Activated CD4-positive, alpha-beta T cell treated with anti-CD3 and anti-CD28 coated beads, Interleukin-2, Interleukin-6, amounts not matched to agents 100 ng/mL and 50 ng/mL, durations not matched to agents 16 hours and 8 hours (primary cell): ENCODE measurements around the gene ADM2.

ENCODE experiments used
- DNase-seq: peaks from one replicate; pipeline ENCODE4 v3.0.0-alpha.2; 2020

Gene ADM2

DNA sequence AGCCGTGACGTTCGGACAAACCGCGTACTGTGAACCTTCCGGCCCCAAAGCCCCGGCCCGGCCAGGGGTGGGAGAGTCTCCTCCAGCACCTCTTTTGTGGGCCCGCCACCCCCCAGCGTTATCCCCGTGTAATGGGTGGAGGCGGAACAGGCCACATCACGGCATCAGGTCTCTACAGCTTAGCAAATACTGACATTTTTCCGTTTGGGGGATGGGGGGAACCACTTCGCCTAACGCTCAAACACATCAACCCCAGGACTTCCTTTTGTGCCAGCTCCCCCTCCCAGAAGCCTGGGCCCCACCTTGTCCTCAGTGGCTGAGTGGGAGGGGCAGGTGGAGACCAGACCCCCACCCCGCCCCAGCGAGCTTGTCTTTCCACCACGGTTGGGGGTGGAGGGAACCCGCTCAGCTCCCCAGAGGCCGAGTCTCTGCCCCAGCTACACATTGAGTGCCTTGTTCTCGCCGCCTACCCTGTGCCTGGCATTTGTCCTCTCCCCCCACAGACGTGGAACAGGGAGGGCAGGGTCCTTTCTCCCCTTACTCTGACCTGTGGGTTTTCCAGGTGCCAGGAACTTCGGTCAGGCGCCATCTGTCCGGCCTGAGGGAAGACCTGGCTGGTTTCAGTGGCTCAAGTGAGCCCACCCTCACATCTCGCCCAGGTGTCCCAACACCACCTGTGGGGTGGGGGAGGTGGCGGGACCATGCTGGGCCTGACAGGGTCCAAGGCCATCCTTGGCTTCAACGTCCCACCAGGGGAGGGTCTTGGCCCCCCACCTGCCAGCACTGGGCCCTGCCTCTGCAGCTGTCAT, 36.1 kb upstream of the ADM2 start:
- DNase-seq: no peak

DNA sequence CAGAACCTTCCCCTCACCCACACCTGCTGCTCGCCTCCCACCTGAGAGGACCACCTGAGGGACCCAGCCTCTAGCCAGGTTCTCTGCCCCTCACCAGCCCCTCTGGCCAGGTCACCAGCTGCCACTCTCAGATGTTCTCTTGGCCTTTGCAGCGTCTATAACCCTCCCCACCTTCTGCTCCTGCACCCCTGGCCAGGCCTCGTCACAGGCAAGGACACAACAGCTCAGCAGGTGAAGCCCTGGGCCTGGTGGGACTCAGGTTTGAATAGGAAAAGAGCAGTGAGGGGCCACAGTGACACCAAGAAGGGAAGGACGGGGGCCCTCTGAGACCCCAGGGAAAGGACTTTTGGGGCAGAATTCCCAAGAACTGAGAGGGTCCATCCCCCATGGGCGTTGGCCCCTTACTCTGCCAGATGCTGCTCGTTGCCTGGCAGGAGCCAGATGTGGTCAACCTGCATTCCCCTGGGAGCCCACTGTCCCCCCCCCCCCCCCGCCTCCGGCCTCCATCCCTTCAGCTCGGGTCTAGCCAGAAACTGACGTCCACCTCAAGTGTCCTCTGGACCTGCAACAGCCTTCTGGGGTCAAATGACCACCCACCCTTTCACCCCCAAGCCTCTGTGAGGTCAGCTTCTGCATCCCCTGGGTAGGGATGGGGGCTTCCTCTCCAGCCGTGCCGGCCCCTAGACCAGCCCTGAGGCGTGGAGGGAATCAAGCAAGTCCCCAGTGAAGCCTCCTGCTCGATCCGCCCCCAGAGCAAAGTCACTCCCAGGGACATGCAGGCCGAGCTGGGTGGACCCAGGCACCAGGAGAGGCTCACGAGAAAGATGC, 35.2 kb upstream of the ADM2 start:
- DNase-seq: no peak

DNA sequence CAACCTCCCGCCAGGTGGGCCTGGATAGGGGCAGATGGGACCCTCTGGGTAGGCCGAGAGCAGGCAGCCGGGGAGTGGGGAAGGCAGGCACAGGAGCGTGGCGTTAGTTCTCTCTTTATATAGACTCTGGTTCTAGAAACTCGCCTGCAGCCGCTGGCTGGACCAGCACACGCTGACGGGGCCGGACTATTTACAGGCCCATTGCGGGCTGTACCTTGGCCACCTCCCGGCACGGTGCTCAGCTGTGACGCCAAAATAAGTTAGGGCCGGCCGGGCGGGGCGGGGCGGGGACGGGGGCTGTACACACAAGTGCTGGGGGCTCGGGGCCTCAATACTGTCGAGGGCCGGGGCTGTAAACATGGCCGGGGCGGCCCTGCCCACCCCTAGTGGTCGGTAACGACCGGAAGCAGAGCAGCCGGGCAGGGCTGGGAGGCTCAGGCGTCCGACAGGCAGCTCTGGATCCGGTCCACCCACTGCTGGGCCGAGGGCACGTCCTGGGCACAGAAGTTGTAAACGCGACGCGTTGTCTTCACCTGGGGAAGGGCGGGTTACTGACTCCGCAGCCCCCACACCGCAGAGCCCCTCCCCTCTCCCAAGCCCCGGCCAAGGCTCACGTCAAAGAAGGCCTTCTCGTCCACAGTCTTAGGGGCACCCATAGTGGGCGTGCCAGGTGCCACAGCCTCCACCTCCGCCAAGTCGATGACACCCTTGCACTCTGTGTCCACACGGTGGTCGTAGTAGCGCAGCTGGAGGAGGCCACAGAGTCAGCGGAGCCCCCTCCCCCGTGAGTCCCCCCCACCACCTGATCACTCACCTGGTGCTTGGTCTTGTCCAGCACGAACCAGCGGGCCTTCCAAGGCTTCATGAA, 34.4 kb upstream of the ADM2 start:
- no peak for DNase-seq

DNA sequence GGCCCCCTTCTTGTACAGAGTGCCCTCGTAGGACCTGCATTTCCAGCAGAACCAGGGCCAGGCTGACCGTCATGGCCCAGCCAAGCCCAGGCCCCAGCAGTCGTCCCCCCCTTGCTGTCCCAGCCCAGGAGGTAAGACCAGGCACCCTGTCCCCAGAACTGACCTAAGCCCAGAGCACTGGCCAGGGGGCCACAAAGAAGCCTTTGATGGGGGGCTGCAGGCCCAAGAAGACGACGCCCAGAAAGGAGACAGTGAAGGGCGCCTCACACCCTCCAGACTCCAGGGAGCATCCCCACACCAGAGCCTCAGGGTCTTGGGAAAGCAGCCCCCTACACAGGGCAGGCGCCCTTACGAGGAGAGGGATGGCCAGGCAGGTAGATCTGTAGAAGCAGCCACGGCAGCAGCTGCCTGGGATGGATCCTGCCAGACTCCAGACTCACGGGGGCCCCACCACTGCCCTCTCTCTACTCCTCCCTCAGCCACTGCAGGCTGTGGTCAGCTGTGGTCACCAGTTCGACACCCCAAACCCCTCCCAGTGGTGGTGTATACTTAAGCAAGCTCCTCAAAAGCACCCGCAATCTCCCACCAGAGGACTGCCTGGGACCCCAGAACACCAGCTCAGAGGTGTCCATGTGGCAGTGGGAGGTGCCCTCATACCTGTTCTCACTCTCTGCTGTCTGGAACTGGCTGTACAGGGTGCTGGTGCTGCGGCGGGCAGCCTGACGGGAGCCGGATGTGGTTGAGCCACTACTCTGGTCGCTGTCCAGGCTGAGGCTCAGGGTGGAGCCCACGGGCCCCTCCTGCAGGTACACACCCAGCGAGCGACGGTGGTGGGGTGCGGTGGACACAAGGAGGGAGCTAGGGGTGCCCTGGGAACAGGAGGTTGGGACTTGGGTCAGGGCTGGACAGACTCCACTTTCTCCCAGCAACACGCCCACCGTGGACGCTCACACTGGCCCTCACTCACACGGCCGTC, 33.5 kb upstream of the ADM2 start:
- no peak for DNase-seq

DNA sequence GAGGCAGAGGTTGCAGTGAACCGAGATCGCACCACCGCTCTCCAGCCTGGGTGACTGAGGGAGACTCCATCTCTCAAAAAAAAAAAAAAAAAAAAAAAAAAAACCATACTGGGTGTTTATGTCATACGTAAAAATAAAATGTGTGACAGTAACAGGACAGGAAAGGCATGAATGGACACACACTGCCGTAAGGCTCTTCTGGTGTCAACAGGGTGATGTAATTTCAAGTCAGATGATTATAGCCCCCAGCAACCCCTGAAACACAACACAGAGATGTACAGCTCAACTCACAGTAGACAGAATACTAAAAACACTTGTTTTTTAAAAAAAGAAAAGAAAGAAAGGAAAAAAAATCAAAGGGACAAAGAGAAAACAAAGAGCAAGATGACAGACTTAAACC, 28.7 kb upstream of the ADM2 start:
- DNase-seq: no peak

DNA sequence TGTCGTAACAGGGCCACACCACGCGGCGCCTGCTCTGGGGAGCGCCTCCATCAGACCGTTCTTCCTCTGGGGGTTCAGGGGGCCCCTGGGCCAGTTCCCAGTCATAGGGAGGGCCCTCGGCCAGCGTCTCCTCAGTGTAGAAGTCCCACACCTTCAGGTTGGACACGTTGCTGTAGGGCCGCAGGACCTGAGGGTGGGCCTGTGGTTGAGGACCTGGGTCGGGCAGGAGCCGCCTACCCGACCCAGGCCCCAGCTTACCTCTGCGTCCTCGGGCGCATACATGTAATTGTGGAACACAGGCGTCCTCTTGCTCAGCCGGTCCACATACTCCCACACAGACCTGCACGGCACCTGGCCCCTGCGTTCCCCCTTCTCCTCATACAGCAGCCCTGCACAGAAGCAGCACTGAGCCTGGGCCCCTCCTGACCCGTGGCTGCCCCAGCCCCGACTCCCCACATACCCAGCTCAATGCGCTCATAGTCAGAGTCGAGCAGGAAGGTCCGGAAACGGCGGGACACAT, 26.7 kb upstream of the ADM2 start:
- DNase-seq: no peak

DNA sequence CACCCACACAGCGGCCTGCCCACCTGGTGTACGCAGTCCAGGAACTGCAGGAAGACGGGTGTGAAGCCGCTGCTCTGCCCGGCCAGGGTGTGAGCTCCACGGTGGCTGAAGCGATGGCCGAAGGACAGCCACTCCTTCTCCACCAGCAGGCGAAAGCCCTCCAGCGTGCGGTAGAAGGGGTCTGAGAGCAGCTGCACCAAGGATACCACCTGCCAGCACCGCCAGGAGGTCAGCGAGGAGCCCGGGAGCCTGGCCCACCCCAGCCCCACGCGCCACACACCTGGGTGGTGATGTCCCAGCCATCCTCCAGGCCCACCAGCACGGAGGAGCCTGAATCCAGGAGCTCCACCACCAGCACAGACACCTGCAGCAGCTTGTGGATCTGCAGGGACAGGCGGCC, 26.1 kb upstream of the ADM2 start:
- no peak for DNase-seq

DNA sequence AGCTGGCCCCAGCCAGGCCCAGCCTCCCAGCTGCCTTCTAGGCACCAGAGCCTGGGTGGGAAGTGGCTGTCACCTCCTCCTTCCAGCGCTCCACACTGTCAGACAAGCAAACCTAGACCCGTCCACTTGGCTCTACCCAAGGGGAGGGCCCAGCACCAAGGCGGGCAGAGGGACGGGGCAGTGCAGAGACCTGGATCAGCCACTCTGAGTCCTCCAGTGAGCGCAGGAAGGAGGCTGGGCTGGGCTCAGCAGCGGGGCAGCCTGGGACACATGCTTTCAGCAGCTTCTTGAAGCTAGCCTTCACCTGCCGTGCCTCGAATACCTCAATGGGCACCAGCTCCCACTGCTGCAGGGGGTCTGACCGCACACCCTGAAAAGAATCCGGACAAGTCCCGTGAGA, 25.3 kb upstream of the ADM2 start:
- DNase-seq: no peak

DNA sequence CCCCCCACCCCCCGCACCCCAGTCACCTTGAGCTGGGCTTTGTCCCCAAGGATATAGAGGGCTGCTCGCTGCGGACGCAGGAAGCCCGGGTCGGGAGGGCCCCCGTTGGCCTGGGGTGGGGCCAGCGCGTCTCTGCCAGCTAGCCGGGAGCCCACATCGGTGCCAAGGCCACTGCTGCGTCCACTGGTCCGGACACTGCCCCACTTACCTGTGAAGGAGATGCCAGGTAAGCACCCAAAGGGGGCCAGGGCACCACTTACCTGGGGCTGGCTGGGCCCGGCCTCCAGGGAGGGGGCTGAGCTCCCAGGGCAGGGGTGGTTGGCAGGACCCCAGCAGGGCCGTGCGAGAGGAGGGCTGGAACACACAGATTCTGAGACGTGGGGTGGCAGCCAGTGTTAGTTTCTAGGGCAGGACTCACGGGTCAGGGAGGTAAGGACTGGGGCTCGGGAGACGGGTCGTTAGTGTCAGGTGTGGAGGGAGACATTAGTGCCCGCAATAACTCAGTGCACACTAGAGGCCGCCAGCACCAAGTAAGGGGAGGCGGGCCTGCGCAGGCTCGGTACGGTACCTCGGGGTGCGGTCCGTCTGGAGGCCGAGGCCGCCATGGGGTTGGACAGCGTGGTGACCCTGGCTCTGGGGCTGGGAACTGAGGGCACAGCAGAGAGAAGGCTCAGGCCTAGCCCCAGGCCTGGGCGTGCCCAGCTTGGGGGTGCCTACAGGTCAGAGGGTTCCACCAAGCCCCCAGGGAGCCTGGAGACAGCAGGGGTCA, 24.7 kb upstream of the ADM2 start:
- no peak for DNase-seq

DNA sequence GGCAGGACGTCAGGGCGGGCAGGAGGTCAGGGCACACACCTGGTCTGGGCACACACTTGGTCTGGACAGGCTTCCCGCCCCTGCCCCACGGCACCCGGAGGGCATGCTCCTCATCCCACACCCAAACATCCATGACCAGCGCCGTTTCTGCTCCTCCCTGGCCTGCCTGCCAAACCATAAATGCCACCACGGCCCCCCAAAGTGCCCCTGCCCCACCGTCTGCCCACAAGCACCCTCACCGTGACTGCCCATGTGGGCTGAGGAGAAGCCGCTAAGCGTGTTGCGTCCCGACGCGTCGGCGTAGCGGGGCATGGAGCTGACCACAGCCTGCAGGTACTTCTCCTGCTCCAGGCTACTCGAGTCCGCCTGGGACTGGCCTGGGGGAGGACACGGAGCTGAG, 22.3 kb upstream of the ADM2 start:
- DNase-seq: no peak

DNA sequence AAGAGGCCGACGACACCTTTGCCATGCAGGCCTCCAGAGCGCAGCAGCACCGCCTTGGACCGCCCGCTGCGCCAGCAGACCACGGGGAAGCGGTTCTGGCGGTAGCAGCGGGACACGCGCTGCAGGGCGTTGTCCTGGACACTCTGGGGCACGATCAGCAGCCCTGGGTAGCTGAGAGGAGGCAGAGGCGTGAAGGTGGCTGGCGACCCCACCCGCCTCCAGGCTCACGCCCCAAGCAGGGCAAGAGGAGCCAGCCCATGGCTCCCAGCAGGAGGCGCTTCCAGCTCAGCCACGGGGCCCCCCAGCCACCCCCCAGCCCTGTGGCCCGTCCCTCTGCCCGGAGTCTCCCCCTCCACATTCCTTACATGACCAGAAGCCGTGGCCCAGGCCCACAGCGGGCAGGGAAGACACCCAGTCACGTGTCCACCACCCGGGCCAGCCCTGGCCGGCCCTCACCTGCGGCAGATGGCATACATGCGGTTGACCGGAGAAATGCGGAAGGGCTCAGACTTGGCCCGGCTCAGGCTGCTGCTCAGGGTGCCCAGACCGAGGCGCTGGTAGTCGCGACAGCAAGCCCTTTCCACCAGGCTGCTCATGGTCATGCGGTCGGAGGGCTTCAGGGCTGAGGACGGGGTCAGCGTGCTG, 21.7 kb upstream of the ADM2 start:
- no peak for DNase-seq

DNA sequence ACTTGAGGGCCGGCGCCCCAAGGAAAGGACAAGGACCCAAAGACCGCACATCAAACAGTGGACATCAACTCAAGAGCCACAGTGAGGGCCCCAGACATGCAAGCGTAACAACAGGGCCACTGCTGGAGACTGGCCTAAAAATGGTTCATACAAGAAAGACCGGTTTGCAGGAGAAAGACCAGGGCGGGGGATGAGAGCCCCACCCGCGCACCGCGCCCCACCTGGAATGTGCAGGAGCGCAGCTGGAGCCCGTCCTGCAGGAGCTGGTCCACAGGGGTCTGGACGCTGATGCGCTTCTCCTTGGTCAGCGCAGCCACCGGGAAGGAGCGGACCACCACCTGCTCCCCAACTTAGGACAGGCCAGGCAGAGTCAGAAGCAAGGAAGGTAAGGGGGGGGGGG, 20.4 kb upstream of the ADM2 start:
- DNase-seq: no peak

DNA sequence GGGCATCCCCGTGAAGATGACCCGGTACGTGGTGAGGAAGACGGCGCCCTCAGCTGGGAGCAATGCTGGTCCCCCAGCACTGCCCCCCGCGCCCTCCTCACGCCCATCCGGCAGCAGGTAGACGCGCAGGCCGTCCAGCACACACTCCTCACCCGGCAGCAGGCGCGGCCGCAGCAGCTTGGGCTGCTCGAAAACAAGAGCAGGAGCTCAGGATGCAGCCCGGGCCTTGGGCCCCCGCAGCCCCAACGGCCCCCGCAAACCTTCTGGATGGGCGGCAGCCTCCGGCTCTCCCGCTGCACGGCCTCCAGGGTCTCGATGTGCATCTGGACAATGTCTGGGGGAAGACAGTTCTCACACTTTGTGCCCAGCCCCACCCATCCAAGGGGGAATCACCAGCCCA, 19.8 kb upstream of the ADM2 start:
- DNase-seq: no peak

DNA sequence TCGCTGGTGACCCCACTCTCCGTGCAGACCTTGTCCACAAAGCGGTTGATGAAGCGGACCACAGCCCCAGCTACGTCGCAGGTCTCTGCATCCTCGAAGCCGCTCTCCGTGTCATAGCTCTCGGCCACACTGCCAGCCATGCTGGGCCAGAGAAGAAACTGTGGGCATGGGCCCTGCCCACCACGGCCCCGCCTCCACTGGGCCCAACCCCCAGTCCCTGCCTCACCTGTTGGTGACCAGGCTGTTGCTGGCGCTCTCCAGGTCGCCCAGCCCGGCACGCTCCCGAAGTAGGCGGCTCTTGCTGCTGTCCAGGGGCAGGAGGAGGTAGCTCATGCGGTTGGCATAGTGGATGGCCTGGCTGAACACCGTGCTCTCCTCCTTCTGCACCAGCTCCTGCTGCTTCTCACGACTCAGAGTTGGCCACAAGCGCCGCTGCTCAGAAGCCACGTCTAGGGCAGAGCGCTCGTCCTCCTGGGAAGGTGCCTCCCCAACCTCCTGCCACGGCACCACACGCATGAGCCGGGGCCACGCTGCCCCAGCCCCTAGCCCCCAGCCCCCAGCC, 19.3 kb upstream of the ADM2 start:
- no peak for DNase-seq

DNA sequence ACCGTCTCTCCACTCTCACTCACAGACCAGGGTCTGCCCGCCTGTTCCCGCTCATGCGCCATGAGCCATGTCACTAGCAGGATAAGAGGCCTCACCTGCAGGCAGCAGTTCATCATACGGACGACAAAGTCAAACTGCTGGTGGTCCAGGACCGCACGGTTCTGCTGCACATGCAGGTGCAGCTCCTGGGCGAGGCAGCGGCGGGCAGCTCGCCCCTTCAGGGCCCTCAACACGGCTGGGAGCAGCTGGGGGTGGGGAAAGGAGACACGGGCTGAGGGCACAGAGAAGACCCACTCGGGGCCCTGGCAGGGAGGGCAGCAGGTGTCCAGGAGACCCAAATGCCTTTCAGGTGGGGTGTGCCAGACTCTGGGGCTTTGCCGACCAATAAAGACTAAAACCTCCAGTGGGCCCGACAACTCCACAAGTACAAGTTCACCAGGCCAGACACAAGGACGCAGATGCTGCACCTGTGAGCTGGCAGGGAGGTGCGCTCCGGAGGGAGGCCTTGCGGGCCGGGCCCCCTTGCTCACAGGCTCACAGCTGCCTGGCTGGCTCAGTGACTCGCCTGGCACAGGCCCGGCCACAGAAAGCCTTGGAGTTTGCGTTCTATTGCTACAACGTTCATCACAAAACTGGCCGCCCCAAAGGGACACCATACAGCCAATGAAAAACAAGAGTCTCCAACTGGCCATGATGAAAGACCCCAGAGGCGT, 18.0 kb upstream of the ADM2 start:
- DNase-seq: no peak

DNA sequence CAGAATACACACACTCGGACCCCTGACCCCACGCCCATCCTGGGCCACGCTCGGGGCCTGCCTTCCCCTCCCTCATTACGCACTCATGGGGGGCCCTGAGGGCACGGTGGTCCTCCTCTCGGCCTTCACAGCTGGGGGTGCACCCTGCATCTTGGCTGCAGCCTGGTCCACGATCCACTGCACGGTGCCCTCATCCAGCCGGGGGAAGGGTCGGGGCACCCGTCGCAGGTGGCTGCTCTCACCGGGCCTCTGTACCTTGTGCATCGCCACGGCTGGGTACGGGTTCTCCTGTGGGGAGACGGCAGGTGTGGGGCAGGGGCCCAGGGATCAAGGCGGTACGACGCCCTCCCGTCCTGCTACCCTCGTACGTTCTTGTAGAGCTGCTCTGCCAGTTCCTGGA, 16.9 kb upstream of the ADM2 start:
- no peak for DNase-seq

DNA sequence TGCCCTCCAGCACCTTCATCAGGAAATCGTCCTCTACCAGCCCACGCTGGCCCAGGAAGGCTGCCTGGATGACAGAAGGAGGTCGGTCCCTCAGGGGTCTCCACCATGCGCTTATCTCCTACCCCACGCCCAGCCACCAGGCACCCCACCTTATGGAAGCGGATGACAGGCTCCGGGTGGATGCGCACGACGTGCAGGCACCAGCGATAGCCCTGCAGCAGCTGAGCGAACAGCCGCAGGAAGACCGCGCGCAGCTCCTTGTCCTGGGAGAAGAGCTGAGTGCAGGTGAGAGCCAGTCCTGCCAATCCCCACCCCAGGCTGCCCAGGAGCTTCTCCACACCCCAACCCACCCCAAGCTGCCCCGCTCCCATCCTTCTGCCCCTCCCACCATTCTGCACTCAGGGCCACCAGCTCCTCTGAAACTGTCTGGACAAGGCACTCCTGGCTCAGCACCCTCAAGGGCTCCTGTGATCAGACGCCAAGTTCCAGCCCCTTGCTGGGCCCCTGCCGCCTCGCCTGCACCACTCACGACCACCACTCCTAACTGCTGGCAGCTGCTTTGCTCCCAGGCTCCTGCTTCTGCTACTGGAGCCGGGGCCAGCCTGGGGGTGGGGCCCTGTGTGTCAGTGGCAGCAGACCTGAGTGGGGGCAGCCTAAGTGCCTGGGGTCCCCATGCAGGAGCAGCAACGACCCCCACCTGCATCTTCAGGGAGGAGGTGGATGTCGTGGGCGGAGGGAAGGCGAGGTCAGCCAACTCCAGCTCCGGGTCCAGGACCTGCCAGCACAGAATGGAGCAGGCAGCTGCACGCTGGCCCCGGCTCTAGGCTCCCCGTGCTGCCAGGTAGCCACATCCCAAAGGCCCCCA, 16.0 kb upstream of the ADM2 start:
- no peak for DNase-seq

DNA sequence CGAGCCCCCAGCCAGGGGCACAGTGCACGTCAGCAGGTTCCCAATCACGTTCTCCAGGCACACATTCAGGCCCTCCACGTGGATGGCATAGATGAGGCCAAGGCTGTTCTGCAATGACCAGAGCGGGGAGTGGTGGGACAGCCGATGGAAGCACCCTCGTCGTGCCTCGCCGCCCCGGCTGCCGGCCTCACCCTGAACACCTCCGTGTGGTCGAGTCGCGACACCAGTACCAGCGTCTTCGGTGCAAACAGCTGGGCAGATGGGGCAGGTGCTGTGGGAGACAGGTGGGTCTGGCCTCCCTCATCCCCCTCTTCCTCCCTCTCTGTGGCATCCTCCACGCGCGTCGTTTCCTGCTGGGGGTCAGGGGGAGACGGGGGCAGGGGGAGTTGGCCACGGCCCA, 14.0 kb upstream of the ADM2 start:
- DNase-seq: no peak
